Vagina (tissue), 2 donors: ENCODE results near the gene STEAP2. TPM values are rescaled to one million over a fixed set of nuclear protein-coding genes. Genes with fewer than 3 reads are reported as not detected.

ENCODE experiments used
- DNase-seq, 2 donors: peaks; one replicate each; pipeline ENCODE4 v3.0.0-alpha.2; 2017; ENCODE audit errors: extremely low spot score in 2 of 2
- H3K27ac ChIP-seq: fragments of 200-600 bp; sonication (generic); one replicate; pipeline ENCODE4 v1.5.1; 2019
- H3K27me3 ChIP-seq: fragments of 200-600 bp; sonication (generic); one replicate; pipeline ENCODE4 v1.5.1; 2019
- H3K36me3 ChIP-seq, 2 donors: fragments of 200-600 bp; sonication (generic); one replicate each; pipeline ENCODE4 v1.5.1; 2017 to 2019
- H3K4me1 ChIP-seq: fragments of 200-600 bp; sonication (generic); one replicate; pipeline ENCODE4 v1.5.1; 2019
- H3K4me3 ChIP-seq, 2 donors: fragments of 200-600 bp; sonication (generic); 1 replicate in 1 of 2; 2 replicates in 1 of 2; pipeline ENCODE4 v1.5.1; 2016 to 2019
- H3K9me3 ChIP-seq: fragments of 200-600 bp; sonication (generic); one replicate; pipeline ENCODE4 v1.5.1; 2019
- POLR2A ChIP-seq, 2 donors: fragments of 450-650 bp; IDR thresholded peaks; one replicate each; pipeline ENCODE4 v1.6.1; 2017; ENCODE audit warnings: antibody characterized with exemption in 2 of 2, mild to moderate bottlenecking in 2 of 2, moderate library complexity in 2 of 2
- POLR2AphosphoS5 ChIP-seq, 2 donors: sonication (generic); formaldehyde crosslinking; IDR thresholded peaks; one replicate each; pipeline ENCODE4 v1.9.0; 2017; ENCODE audit warnings: antibody characterized with exemption in 2 of 2, mild to moderate bottlenecking in 2 of 2, low read depth in 1 of 2; ENCODE audit not compliant: insufficient read depth in 1 of 2
- intact Hi-C: fragments of 100-400 bp; cut with DNase I; formaldehyde crosslinking; loops from one replicate; pipeline ENCODE4 v1.15.1; 2023
- total RNA-seq: library from RNA; depleted of rRNA; stranded (reverse); fragments of >200 nt; gene quantifications from one replicate; pipeline ENCODE4 v1.2.3, GENCODE V29; 2016
- TF ChIP-seq, protein P1 (sequence below), 3 experiments: fragments of 450-650 bp in 2 of 3; fragments of 200-600 bp in 1 of 3; sonication (generic) in 1 of 3; IDR thresholded peaks; one replicate each; pipeline ENCODE4 v1.5.1; 2017 to 2019; ENCODE audit warnings: antibody characterized with exemption in 3 of 3, mild to moderate bottlenecking in 2 of 3, moderate library complexity in 2 of 3

STEAP2 gene
- total RNA-seq, 1 donor from 2014 or later = 32.2 TPM

DNA sequence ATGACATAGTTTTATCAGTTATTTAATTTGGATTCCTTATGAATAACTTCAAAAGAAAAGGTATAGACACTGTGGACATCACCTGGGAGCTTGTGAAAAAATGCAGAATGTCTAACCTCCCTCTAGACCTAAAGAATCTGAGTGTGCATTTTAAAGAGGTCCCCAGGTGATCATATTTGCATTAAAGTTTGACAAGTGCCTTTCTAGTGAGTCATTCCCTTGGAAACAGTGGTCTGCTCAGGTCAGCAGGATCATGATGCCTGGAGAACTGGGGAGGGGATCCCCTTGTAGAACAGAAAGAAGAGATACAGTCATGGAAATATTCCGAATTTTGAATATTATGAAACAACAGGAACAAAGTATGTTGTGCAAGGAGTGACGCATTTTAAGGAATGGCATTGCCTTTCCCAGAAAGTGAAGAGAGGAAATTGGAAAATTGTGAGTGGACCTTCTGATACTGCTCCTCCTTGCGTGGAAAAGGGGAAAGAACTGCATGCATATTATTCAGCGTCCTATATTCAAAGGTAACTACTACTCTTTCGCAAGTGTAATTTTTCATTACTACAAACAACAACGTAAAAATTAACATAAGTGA lies 4.6 kb downstream of the STEAP2 start:
- Histone ChIP-seq H3K27ac (no peak overlapping the region), H3K36me3 (no peaks in the 10 kb centered on the region), H3K4me1 (peaks cover 15% of the 10 kb centered on the region), H3K9me3 (no peaks in the 10 kb centered on the region), H3K4me3 (no peak overlapping the region), H3K27me3 (no peaks in the 10 kb centered on the region)
- intact Hi-C loops = no loop called here
- no peak for DNase-seq
- no peak for TF ChIP-seq POLR2AphosphoS5 (IDR thresholded peaks at IDR 0.05; ENCODE audit: insufficient read depth in 1 of 2, low read depth in 1 of 2)
- no peak for TF ChIP-seq POLR2A (IDR thresholded peaks at IDR 0.05)
- TF ChIP-seq, protein P1, sequence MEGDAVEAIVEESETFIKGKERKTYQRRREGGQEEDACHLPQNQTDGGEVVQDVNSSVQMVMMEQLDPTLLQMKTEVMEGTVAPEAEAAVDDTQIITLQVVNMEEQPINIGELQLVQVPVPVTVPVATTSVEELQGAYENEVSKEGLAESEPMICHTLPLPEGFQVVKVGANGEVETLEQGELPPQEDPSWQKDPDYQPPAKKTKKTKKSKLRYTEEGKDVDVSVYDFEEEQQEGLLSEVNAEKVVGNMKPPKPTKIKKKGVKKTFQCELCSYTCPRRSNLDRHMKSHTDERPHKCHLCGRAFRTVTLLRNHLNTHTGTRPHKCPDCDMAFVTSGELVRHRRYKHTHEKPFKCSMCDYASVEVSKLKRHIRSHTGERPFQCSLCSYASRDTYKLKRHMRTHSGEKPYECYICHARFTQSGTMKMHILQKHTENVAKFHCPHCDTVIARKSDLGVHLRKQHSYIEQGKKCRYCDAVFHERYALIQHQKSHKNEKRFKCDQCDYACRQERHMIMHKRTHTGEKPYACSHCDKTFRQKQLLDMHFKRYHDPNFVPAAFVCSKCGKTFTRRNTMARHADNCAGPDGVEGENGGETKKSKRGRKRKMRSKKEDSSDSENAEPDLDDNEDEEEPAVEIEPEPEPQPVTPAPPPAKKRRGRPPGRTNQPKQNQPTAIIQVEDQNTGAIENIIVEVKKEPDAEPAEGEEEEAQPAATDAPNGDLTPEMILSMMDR (IDR thresholded peaks at IDR 0.05) = no peak

- Histone ChIP-seq H3K9me3 (no peaks in the 10 kb centered on the region), H3K4me1 (peaks cover 13% of the 10 kb centered on the region), H3K36me3 (no peaks in the 10 kb centered on the region), H3K27me3 (no peaks in the 10 kb centered on the region), H3K4me3 (no peak overlapping the region), H3K27ac (no peak overlapping the region)
- no peak for DNase-seq
- intact Hi-C loops = no loop called here
- no peak for TF ChIP-seq POLR2A (IDR thresholded peaks at IDR 0.05)
- TF ChIP-seq POLR2AphosphoS5 (IDR thresholded peaks at IDR 0.05; ENCODE audit: insufficient read depth in 1 of 2, low read depth in 1 of 2) = no peak
- TF ChIP-seq, protein P1 (IDR thresholded peaks at IDR 0.05) = no peak
Observed at GRCh38 chr7:90216771-90217170, 5.2 kb downstream of the STEAP2 start.

GRCh38 chr7:90222390-90222789 lies 10.8 kb downstream of the STEAP2 start:
- Histone ChIP-seq H3K9me3 (no peaks in the 10 kb centered on the region), H3K36me3 (no peaks in the 10 kb centered on the region), H3K27me3 (no peaks in the 10 kb centered on the region), H3K4me1 (no peaks in the 10 kb centered on the region), H3K27ac (no peak overlapping the region), H3K4me3 (no peak overlapping the region)
- intact Hi-C loops = no loop called here
- no peak for TF ChIP-seq POLR2AphosphoS5 (IDR thresholded peaks at IDR 0.05; ENCODE audit: insufficient read depth in 1 of 2, low read depth in 1 of 2)
- no peak for TF ChIP-seq POLR2A (IDR thresholded peaks at IDR 0.05)
- TF ChIP-seq, protein P1 (IDR thresholded peaks at IDR 0.05) = no peak
- DNase-seq = no peak

GRCh38 chr7:90222811-90223725 lies 11.5 kb downstream of the STEAP2 start:
- no peak overlapping the region for H3K27ac ChIP-seq
- DNase-seq = peak in 1 of 2 donors; percentile 93
- H3K4me3 ChIP-seq = no peak overlapping the region
- H3K9me3 ChIP-seq = no peaks in the 10 kb centered on the region
- H3K4me1 ChIP-seq = no peaks in the 10 kb centered on the region
- H3K36me3 ChIP-seq = no peaks in the 10 kb centered on the region
- intact Hi-C loops = no loop called here
- no peaks in the 10 kb centered on the region for H3K27me3 ChIP-seq
- TF ChIP-seq POLR2AphosphoS5 (IDR thresholded peaks at IDR 0.05; ENCODE audit: insufficient read depth in 1 of 2, low read depth in 1 of 2) (peak in 1 of 2 donors; percentile 25), POLR2A (IDR thresholded peaks at IDR 0.05) (no peak)

- DNase-seq = no peak
- H3K4me1 ChIP-seq = no peaks in the 10 kb centered on the region
- no peaks in the 10 kb centered on the region for H3K36me3 ChIP-seq
- H3K9me3 ChIP-seq = no peaks in the 10 kb centered on the region
- H3K4me3 ChIP-seq = no peak overlapping the region
- no peak overlapping the region for H3K27ac ChIP-seq
- TF ChIP-seq, protein P1 (IDR thresholded peaks at IDR 0.05) = no peak
- TF ChIP-seq POLR2AphosphoS5 (IDR thresholded peaks at IDR 0.05; ENCODE audit: insufficient read depth in 1 of 2, low read depth in 1 of 2) = no peak
- TF ChIP-seq POLR2A (IDR thresholded peaks at IDR 0.05) = no peak
- no peaks in the 10 kb centered on the region for H3K27me3 ChIP-seq
- intact Hi-C loops = no loop called here
Observed at GRCh38 chr7:90224195-90224594, 12.7 kb downstream of the STEAP2 start.
